Lower lobe of right lung (tissue), 2 donors: ENCODE results near the gene ZNF2. TPM values are rescaled to one million over a fixed set of nuclear protein-coding genes. Genes with fewer than 3 reads are reported as not detected.
A peak's percentile ranks its signal among the peaks of the same experiment; 100 is the strongest.

ENCODE experiments used
- ATAC-seq, 2 donors: fragments of 200-7000 bp; cut with Tn5 transposase; one replicate each; pipeline ENCODE4 v1.9.1; 2020 to 2022; ENCODE audit warnings: mild to moderate bottlenecking in 2 of 2, moderate library complexity in 2 of 2
- DNase-seq: peaks from one replicate; pipeline ENCODE4 v3.0.0-alpha.2; 2020
- H3K27ac ChIP-seq: fragments of 200-600 bp; one replicate; pipeline ENCODE4 v1.8.0; 2022
- H3K27me3 ChIP-seq: fragments of 200-600 bp; one replicate; pipeline ENCODE4 v1.8.0; 2022; ENCODE audit warnings: low read depth
- H3K36me3 ChIP-seq: fragments of 200-600 bp; one replicate; pipeline ENCODE4 v1.8.0; 2022; ENCODE audit warnings: mild to moderate bottlenecking
- H3K4me1 ChIP-seq: fragments of 200-600 bp; one replicate; pipeline ENCODE4 v1.8.0; 2022
- H3K4me3 ChIP-seq: fragments of 200-600 bp; one replicate; pipeline ENCODE4 v1.8.0; 2022; ENCODE audit warnings: mild to moderate bottlenecking
- H3K9me3 ChIP-seq: fragments of 200-600 bp; one replicate; pipeline ENCODE4 v1.8.0; 2022
- CTCF ChIP-seq: fragments of 200-600 bp; IDR thresholded peaks from one replicate; pipeline ENCODE4 v1.8.0; 2022; ENCODE audit warnings: antibody characterized with exemption, mild to moderate bottlenecking
- intact Hi-C: fragments of 100-400 bp; cut with DNase I; formaldehyde crosslinking; loops from one replicate; pipeline ENCODE4 v1.11.0; 2022
- total RNA-seq: library from RNA; stranded (reverse); fragmentation: NEBNext Ultra II Directional; extraction: Animal tissue kit (Norgen Biotek cat#: 25700); gene quantifications from one replicate; pipeline ENCODE4 v1.2.1, GENCODE V29; 2021
- donor health status: DM: no; HTN: yes; CAD: no; lungs with severe emphysema.

Gene ZNF2
- total RNA-seq, 1 donor from 2014 or later = 4.1 TPM

DNA sequence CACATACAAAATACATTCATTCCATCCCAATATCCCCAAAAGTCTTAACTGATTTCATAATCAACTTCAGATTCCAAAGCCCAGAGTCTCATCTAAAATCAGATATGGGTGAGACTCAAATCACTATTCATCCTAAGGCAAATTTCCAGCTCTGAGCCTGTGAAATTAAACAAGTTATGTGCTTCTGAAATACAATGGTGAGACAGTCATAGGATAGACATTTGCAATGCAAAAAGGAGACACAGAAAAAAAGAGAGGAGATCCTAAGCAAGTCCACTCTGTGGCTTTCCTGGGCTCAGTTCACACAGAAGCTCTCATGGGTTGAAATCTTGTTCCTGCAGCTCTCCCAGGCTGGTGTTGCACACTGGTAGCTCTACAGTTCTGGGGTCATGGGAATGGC lies 60.0 kb downstream of the ZNF2 start:
- Histone ChIP-seq H3K27ac (no peak overlapping the region), H3K4me1 (no peaks in the 10 kb centered on the region), H3K27me3 (no peaks in the 10 kb centered on the region), H3K4me3 (no peak overlapping the region), H3K9me3 (peaks cover 53% of the 10 kb centered on the region), H3K36me3 (no peaks in the 10 kb centered on the region)
- DNase-seq = no peak
- no peak for TF ChIP-seq CTCF
- ATAC-seq = no peak
- intact Hi-C loops = no loop called here

- Histone ChIP-seq H3K4me1 (no peaks in the 10 kb centered on the region), H3K9me3 (peaks cover 7% of the 10 kb centered on the region), H3K27ac (no peak overlapping the region), H3K4me3 (no peak overlapping the region), H3K27me3 (no peaks in the 10 kb centered on the region), H3K36me3 (no peaks in the 10 kb centered on the region)
- DNase-seq (peak; percentile 65), ATAC-seq (peak; percentile 57 to 81)
- TF ChIP-seq CTCF = peak; percentile 67
- intact Hi-C loops = no loop called here
Measured at GRCh38 chr2:95231723-95232122, 66.1 kb downstream of the ZNF2 start.

DNA sequence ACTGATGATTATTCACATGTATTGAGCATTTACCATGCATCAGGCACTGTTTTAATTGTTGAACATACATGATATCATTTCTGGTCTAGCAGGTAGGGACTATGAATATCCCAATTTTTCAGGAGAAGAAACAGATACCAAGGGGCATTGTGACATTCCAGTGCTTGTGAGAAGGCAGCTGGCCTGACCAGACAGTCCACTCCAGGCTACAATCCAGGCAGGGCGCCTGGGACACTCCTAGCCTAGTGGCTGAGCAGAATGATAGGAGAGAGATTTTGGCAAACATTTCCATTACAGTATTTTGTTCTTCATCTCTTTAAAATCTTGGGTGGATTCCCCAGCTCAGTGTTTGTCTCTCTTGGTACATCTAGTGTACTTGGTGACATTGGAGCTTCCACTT lies 66.6 kb downstream of the ZNF2 start:
- Histone ChIP-seq H3K36me3 (no peaks in the 10 kb centered on the region), H3K27me3 (no peaks in the 10 kb centered on the region), H3K4me1 (no peaks in the 10 kb centered on the region), H3K4me3 (no peak overlapping the region), H3K27ac (no peak overlapping the region), H3K9me3 (peaks cover 11% of the 10 kb centered on the region)
- intact Hi-C loops = no loop called here
- no peak for TF ChIP-seq CTCF
- no peak for DNase-seq
- no peak for ATAC-seq

Other genes with a start within 250 kb of the ZNF2 start
- 13.4 TPM for gene MAL, start 140.1 kb upstream of the ZNF2 start, total RNA-seq
- gene MRPS5, start 44.0 kb upstream of the ZNF2 start, total RNA-seq = 51.9 TPM
- 19.9 TPM for gene ZNF514, start 6.0 kb upstream of the ZNF2 start, total RNA-seq
- gene ZNF892, start 41.7 kb downstream of the ZNF2 start, total RNA-seq = 3.9 TPM
- gene PROM2, start 108.6 kb downstream of the ZNF2 start, total RNA-seq = 6.0 TPM
- gene KCNIP3, start 131.5 kb downstream of the ZNF2 start, total RNA-seq = 2.6 TPM
- gene FAHD2A, start 236.9 kb downstream of the ZNF2 start, total RNA-seq = 19.4 TPM